HEK293T (cell line): ENCODE data around the gene PXDN.

ENCODE experiments used
- BHLHE40 ChIP-seq: fragments of 450-650 bp; IDR thresholded peaks from 2 replicates; pipeline ENCODE4 v1.6.1; 2016; ENCODE audit warnings: mild to moderate bottlenecking, moderate library complexity, borderline replicate concordance
- FOXK2 ChIP-seq: fragments of 450-650 bp; IDR thresholded peaks from 2 replicates; pipeline ENCODE4 v1.6.1; 2016; ENCODE audit warnings: mild to moderate bottlenecking
- FOXM1 ChIP-seq: fragments of 450-650 bp; IDR thresholded peaks from 2 replicates; pipeline ENCODE4 v1.6.1; 2017; ENCODE audit warnings: mild to moderate bottlenecking, borderline replicate concordance
- HDGF ChIP-seq: fragments of 450-650 bp; IDR thresholded peaks from 2 replicates; pipeline ENCODE4 v1.6.1; 2017; ENCODE audit warnings: antibody characterized with exemption, borderline replicate concordance
- SUZ12 ChIP-seq: fragments of 450-650 bp; IDR thresholded peaks from 2 replicates; pipeline ENCODE4 v1.6.1; 2016; ENCODE audit warnings: mild to moderate bottlenecking

GRCh38 chr2:1585635-1586034 is 158.7 kb downstream of the PXDN start:
- TF ChIP-seq FOXK2 (no peak), HDGF (no peak), FOXM1 (no peak), SUZ12 (no peak), BHLHE40 (no peak)
